ENCODE data around the gene MLXIP.

MLXIP gene

GRCh38 chr12:122190842-122191668, 112.5 kb downstream of the MLXIP start:
- peaks cover 0 to 11% of the 10 kb centered on the region in 2 donors for H3K27me3 Mint-ChIP-seq
- H3K27ac Mint-ChIP-seq = no peak overlapping the region
- ATAC-seq (replicated peaks) (peak; percentile 93 to 97), DNase-seq (peak; percentile 61)
- no peaks in the 10 kb centered on the region for H3K4me1 Mint-ChIP-seq
- H3K36me3 Mint-ChIP-seq = peaks cover 0 to 5% of the 10 kb centered on the region in 2 donors
- H3K9me3 Mint-ChIP-seq = peaks cover 0 to 5% of the 10 kb centered on the region in 2 donors
- H3K4me3 Mint-ChIP-seq = no peak overlapping the region

- H3K36me3 Mint-ChIP-seq = peaks cover 0 to 5% of the 10 kb centered on the region in 2 donors
- peaks cover 0 to 11% of the 10 kb centered on the region in 2 donors for H3K27me3 Mint-ChIP-seq
- peaks cover 1 to 4% of the 10 kb centered on the region in 2 donors for H3K4me1 Mint-ChIP-seq
- H3K4me3 Mint-ChIP-seq = no peak overlapping the region
- DNase-seq = no peak
- peaks cover 0 to 5% of the 10 kb centered on the region in 2 donors for H3K9me3 Mint-ChIP-seq
- ATAC-seq (replicated peaks) = no peak
- H3K27ac Mint-ChIP-seq = no peak overlapping the region
Measured at GRCh38 chr12:122192441-122192840, 113.9 kb downstream of the MLXIP start.

DNA sequence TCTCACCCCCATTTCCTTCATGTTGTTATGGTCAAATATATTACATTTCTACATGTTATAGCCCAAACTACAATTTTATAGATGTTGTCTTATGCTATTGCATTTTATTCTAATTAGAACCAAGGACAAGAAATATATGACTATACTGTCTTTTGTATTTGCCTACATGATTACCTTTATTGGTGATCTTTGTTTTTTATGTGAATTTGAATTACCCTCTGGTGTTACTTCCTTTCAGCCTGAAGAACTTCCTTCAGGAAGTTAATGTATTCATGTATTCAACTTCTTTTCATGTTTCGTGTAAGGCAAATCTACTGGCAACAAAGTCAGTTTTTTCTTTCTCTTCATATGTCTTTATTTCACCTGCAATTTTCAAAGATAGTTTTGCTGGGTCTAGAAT, 116.2 kb downstream of the MLXIP start:
- Mint-ChIP-seq H3K9me3 (peaks cover 0 to 5% of the 10 kb centered on the region in 2 donors), H3K27me3 (peaks cover 8 to 21% of the 10 kb centered on the region in 2 donors), H3K36me3 (peaks cover 0 to 5% of the 10 kb centered on the region in 2 donors), H3K27ac (peak overlapping the region; percentile 21), H3K4me1 (peaks cover 4 to 9% of the 10 kb centered on the region in 2 donors), H3K4me3 (no peak overlapping the region)
- ATAC-seq (replicated peaks) = no peak
- no peak for DNase-seq

DNA sequence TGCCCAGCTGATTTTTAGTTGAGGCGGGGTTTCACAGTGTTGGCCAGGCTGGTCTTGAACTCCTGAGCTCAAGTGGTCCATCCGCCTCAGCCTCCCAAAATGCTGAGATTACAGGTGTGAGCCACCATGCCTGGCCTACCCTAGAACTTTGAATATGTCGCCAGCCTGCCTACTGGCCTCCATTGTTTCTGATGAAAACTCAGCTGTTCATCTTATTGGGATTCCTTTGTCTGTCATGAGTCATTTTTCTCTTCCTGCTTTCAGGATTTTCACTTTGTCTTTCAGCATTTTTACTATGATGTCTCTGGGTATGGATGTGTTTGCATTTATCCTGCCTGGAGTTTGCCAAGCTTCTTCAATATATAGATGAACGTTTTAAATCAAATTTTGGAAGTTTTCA, 116.8 kb downstream of the MLXIP start:
- no peak overlapping the region for H3K4me3 Mint-ChIP-seq
- peaks cover 4 to 9% of the 10 kb centered on the region in 2 donors for H3K4me1 Mint-ChIP-seq
- H3K9me3 Mint-ChIP-seq = peaks cover 0 to 5% of the 10 kb centered on the region in 2 donors
- no peak for DNase-seq
- ATAC-seq (replicated peaks) = no peak
- peaks cover 0 to 5% of the 10 kb centered on the region in 2 donors for H3K36me3 Mint-ChIP-seq
- peaks cover 14 to 27% of the 10 kb centered on the region in 2 donors for H3K27me3 Mint-ChIP-seq
- H3K27ac Mint-ChIP-seq = no peak overlapping the region
